ENCODE results near the gene DNAJC7.

The DNAJC7 gene

DNA sequence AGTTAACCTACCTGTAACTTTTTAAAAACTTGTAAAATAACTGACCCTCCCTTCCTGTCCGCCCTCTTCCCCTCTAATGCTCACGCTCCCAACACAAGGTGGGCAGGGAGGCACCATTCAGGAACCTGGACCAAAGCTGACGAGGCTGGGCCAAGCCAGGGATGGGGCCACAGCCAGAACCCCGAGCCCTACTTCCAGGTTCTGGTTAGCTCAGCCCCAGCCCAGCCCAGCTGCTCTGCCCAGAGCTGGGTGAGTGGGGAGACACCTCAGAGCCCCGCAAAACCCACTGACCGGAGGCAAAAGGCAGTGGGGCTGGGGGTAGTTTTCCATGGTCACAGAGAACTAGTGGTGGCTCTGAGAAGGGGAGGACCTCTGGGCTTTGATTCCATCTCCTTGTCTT, 43.2 kb downstream of the DNAJC7 start:
- no peak for DNase-seq

DNA sequence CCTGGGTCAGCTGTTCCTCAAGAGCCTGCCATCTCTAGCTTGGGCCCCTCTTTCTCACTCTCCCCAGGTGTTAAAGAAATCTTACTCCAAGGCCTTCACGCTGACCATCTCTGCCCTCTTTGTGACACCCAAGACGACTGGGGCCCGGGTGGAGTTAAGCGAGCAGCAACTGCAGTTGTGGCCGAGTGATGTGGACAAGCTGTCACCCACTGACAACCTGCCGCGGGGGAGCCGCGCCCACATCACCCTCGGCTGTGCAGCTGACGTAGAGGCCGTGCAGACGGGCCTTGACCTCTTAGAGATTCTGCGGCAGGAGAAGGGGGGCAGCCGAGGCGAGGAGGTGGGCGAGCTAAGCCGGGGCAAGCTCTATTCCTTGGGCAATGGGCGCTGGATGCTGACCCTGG, 43.8 kb downstream of the DNAJC7 start:
- no peak for DNase-seq

DNA sequence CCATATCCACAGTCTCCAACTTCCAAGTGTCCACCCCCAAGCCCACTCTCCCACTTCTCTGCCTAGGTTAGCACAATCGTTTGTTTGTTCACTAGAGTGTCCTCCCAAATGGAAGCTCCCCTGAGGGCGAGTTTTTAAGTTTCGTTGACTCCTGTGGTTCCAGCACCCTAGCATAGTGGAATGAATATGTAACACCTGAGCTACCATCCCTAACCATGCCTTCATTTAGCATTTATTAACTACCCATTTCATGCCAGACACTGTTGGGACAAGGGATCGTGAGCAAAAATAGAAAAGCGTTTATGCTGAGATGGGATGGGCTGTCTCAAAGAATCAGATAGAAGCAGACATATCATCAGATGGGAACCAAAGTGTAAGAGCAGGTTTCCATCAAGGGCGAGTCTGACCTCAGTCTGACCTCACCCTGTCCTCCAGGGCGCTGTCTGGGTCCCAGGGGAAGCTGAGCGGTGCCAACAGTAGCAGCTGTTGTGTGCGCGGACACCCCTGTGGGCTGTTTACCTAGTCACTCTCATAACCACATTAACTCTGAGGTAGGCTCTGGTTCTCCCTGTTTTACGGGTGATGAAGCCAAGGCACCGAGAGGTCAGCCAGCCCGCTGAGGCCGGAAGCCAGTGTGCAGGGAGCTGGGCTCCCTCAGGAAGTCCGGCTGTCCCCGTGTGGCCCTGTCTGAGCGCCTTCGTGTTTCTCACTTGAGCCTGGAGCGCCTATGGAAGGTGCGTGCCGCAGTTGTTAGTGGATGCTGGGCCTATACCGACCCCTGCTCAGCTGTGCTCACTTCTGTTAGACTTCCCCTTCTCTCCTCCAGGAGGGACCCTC, 44.5 kb downstream of the DNAJC7 start:
- no peak for DNase-seq

DNA sequence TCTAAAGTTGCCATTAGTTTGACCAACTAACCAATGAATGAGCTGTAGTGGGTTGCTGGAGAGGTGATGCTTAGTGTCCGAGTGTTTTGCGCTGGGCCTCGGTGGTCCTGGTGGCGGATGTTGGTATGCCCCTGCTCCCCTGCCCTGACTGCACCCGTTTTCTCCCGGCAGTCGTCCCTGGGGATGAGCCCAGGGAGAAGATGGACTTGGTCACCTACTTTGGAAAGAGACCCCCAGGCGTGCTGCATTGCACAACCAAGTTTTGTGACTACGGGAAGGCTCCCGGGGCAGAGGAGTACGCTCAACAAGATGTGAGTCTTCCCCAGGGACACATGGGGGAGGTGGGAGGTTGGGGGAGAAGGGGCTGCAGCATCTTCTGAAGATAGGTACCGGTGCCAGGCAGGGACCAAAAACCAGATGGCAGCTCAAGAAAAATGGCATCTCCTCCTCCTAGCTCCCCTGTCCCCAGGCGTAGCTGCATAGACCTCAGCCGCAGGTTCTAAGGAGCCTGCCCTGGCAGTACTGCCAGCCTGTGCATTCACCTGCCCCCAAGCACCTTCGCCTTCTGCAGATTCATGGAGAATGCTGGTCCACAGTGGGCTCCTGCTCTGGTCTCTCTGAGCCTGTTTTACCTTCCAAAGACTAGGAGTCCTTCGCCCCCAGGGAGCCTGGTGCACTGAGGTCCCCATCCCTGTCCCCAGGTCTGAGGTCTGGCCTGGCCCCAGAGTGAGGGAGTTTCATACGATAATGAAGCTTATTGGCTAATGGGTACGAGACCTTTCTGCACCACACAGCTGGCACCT, 45.3 kb downstream of the DNAJC7 start:
- DNase-seq, result no peak

DNA sequence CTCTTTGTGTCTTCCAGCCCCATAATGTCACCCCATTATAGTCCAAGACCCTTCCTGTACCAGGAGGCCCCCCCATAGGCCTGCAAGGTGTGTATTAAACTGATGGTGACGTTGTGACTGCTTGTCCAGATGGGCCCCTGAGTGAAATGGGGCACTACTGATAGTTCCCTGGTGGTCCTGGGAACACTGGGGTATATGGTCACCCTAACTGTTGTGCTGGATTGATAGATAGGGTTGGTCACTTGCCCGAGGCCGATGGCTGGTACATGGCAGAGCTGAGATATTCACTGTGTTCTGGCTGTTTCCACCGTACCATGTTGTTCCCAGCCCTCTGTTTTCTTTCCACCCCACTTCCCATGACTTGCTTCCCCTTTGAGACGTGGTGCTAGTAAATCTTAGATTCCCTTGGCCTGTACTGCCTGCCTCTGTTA, 46.3 kb downstream of the DNAJC7 start:
- DNase-seq, result no peak

DNA sequence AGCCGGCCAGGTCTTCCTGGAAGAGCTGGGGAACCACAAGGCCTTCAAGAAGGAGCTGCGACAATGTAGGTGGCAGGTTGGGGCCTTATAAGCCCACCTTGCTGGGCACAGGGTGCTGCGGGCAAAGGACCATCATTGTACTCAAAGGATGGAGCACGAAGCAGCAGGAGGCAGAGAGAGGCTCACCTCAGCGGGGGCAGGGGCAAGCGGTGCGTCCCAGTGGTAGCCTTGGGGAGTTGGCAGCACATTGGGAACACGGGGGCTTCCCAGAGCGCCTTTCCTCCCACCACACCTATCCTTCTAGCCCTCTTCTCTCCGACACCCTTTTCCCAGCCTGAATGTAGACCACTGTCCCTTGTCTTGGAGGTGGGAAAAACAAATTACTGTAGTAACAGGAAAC, 48.6 kb downstream of the DNAJC7 start:
- no peak for DNase-seq

DNA sequence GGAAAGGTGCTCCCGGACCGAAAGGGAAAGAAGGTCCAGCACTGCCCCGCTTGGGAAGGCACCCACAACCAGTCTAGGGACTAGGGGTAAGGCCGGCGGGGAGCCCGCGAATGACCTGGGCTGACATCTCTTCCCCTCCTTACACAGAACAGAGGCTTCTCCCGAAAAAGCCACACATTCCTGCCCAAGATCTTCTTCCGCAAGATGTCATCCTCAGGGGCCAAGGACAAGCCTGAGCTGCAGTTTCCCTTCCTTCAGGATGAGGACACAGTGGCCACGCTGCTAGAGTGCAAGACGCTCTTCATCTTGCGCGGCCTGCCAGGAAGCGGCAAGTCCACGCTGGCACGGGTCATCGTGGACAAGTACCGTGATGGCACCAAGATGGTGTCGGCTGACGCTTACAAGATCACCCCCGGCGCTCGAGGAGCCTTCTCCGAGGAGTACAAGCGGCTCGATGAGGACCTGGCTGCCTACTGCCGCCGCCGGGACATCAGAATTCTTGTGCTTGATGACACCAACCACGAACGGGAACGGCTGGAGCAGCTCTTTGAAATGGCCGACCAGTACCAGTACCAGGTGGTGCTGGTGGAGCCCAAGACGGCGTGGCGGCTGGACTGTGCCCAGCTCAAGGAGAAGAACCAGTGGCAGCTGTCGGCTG, 49.2 kb downstream of the DNAJC7 start:
- DNase-seq, result no peak

DNA sequence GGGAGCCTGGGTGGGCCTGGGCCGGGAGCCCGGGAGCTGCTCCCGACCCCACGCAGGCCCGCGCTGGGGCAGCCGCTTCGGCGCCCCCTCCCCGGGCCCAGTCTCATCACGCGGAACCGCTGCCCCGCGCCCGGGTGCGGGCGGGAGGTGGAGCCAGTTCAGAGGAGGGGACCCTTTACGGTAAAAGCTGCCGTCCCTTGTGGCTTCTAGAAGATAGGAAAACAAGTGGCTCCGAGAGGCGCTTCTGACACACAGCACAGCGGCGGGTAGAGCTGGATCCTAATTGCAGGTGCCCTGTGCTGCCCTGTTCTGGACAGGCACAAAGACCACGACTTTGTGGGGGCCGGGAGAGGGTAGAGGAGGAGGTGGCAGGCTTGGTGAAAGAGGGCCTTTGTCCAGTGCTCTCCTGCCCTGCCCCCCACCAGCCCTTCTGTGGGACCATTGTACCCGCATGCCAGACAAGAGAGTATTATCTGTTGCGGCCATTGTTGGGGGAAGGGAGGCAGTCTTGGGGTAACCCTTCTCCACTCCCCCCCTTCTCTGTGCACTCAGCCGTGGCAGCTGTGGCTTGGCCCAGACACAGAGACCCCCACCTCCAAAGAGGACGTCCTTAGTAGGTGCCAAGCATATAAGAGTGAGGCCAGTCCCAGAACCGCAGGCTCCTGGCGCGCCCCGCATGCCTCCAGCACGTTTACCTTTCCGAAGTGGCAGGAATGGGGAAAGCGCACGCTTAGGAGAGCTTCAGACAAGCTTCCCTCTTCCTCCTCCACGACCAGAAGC, 49.9 kb downstream of the DNAJC7 start:
- DNase-seq, result no peak

DNA sequence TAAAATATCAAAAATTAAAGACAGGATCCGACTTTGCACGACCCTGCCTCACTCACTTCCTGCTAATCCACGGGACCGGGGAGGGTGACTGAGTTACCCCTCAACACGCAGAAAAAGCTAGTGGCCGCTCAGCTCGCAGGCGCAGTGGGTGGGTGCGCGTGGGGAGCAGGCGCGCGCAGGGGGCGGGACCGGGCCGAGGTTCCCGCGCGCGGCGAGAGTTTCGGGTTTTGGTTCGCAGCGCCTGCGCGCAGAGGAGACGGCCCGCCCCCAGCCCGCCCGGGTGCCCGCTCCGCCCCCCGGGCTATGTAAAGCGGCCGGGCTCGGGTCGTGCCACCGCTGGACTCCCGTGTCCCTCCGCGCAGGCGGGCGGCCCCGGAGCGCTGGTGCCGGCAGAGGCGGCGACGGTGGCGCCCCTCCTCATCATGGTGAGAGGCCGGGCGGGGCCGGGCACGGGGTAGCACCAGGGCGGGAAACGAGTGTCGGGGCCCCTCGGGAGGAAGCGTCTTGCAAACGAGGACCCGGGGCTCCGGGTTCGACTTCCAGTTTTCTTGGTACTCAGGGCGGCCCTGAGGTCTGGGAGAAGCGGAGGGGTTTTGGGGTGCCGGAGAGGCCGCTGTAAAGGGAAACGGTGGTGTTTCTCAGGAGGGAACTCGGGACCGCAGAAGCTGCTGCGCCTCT, 50.6 kb downstream of the DNAJC7 start, which contains the start of gene CNP:
TSS of gene CNP (plus strand) at position 333 of the 678 bp plus-strand sequence. CDS start at position 423, 90 bp downstream.
- DNase-seq, result peak; percentile 86

DNA sequence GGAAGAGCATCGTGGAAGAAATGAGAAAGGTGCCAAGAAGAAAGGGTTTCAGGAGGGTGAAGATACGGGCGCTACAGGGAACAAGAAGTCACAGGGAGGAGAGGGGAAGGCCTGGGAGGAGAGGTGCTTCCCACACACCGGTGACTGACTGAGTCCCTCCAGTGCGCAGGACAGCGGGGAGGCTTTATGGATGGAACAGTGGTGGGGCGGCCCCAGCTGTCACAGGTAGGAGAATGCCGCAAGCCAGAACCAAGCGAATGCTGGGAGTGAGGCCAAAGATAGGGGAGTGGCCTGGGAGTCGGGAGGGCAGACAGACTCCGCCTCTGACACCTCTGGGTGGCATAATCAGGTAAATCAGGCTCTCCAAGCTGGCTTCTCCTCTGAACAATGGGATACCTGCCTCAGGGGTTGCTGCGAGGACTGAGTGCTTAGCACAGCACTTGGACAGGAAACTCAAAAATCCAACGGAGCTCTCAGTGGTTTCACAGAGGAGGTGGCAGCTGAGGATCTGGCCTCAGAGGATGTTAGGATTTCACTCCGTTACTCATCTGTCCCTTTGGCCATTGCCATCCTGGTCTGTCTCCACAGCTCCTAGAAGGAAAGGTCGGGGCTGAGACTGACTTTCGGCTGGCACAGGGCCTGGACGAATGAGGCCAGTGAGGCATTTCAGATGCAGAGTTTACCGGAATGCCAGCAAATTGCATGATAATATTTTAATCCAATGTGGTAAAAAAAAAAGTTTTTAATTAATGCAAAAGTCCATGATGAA, 51.4 kb downstream of the DNAJC7 start:
- DNase-seq, result peak; percentile 57

DNA sequence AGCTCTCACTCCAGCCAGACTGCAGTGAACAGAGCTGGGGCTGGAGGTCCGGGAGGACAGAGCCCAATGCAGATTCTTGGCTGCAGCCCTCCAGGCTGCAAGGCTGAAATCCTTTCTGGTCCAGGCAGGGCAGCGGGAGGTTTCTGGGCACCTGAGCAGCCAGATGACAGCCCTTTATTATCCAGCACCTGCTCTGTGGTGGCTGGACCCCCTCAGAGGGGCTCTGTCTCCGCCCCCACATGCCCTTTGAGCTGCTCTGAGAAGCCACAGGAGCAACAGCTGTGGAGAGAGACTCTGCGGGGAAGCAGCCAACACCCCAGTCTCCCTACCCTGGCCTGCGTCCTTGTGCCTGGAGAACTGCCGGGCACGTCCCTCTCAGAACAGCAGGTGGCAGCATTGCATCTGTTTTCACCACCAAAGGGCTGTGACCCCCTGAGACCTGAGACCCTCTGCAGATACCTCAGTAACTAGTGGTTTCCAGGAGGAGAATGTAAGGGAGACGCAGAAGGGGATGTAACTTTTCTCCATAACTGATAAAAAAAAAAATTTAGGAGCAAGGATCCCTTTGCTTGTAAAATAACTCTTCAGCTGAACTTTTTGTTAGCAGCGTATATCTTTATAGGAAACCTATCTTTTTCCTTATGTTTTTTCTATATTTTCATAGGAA, 54.3 kb downstream of the DNAJC7 start:
- DNase-seq, result peak; percentile 46

DNA sequence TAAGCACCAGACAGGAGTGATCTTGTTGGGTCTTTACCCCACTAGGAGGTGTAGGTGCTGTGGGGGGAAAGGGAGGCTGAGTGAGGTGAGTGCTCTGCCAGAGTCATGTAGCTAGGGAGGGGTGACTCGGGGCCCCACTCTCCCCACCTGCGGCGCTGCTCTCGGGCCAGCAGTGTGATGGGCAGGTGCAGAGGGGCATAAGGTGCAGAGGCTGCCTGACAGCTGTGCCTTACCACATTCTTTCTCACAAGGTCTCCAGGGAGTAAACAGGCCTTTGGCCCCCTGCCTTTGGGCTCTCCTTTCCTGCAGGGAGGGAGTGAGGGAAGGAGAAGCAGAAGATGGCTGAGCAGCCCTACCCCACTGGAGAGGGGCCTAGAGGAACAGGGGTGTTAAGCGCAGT, 55.1 kb downstream of the DNAJC7 start:
- DNase-seq, result no peak

DNA sequence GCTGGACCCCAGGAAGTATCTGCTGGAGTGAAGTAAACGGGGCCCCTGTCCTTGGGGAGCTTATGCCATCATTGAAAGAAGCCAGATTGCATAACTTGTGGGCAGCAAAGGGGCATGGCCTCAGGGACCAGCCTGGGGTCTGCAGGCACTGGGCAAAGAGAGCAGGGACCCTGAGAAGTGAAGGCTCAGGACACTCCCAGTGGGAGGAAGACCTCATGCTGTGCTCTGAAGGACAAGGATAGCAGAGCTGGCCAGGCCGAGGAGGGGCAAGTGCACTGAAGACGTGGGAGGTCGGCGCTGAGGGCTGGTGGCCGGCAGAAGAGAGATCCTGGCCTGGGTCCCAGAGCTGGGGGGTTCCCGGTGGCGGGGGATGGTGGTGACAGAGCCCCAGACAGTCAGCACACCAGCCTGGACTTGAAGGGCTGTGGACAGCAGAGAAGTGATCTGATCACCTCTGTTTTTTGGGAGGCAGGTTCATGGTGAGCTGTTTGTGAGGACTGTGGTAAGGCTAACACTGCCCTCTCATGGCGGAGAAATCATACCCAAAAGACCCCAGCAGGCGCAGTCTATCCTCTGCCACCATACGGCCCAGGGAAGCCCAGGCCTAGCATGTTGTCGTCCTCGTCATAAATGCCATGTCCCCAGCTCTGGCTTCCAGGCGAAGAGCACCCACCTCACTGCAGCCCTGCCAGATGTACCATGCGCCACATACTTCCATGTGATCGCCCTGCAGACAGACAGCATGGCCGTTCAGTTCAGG, 57.7 kb downstream of the DNAJC7 start:
- DNase-seq, result no peak

DNA sequence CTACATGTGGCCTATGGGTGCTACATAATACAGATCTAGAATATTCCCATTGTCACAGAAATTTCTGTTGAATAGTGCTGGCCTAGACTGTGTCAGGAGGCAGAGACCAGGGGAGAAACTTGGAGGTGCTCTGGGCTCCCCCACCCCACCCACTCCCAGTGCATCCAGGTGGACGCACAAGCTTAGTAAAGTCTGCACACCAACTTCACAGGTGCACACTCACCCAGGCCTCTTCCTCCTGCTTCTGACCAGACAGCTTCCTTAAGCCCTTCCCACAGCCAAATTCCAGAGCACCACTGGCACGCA, 58.3 kb downstream of the DNAJC7 start:
- no peak for DNase-seq

DNA sequence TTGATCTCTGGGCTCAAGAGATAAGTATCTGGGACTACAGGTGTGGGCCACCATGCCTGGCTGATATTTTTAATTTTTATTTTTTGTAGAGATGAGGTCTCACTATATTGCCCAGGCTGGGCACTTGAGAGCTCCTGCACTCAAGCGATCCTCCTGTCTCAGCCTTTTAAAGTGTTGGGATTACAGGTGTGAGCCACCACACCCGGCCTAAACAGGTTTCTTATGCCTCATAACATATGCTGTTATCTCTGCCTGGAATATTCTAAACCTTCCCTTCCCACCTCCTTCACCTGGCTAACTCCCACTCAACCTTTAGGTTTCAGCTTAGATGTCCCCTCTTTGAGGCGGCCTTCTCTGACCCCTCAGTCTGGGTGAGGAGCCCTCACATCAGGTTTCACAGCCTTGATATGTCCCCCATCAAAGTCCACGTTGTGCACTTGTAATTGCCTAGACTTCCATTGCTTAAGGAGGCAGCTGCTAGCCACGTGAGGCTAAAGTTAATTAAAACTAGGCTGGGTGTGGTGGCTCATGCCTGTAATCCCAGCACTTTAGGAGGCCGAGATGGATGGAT, 59.3 kb downstream of the DNAJC7 start:
- DNase-seq, result no peak

DNA sequence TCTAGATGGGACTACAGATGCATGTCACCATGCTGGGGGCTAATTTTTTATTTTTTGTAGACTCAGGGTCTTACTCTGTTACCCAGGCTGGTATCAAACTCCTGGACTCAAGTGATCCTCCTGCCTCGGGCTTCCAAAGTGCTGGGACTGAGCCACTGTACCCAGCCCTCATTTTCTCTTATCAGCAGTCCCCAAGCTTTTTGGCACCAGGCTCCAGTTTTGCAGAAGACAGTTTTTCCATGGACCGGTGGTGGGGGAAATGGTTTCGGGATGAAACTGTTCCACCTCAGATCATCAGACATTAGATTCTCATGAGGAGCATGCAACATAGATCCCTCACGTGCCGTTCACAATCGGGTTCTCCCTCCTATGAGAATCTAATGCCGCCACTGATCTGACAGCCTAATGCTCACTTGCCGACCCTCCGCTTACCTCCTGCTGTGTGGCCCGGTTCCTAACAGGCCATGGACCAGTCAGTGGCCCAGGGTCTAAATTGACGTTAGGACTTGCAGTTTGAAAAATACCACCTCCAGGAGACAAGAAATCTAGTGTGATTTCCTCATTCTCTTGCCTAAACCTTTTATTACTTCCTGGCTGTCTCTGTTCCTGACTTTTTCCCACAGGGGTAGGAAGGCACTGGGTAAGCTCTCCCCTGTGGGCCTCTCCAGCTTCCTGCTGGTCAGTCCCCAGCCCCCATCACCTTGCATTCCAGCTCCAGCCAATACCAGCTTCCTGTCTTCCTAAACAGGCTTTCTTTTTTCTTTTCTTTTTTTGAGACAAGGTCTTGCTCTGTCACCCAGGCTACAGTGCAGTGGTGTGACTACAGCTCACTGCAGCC, 60.0 kb downstream of the DNAJC7 start:
- DNase-seq, result no peak

DNA sequence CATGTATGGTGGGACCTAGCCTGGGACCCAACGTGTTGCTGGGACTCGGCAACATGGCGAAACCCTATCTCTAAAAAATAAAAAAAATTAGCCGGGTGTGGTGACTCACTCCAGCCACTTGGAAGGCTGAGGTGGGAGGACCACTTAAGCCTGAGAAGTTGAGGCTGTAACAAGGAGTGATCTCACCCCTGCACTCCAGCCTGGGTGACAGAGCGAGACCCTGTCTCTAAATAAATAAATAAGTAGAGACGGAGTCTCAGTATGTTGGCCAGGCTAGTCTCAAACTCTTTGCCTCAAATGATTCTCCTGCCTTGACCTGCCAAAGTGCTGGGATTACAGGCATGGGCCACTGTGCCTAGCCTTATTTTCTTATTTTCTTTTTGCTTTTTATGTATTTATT, 60.7 kb downstream of the DNAJC7 start:
- DNase-seq, result no peak

DNA sequence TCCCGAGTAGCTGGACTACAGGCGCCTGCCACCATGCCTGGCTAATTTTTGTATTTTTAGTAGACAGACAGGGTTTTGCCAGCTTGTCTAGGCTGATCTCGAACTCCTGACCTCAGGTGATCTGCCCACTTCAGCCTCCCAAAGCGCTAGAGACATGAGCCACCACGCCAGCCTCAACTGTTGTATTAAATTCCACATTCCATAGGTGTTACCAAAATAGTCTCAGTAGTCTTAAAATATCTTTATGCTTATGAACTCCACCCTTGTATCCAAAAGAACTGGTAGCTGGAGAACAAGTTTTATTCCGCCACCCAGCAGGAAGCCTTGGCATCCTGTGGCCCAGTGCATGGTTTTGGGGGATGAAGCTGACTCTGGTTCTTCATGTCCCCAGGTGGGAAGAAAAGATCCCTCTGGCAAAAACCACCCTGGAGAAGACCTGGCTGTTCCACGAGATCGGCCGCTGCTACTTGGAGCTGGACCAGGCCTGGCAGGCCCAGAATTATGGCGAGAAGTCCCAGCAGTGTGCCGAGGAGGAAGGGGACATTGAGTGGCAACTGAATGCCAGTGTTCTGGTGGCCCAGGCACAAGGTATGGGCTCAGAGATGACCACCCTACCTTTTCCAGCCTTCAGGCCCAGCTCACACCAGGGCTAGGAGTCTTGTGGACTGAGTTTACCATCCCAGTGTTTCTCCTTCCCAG, 68.3 kb downstream of the DNAJC7 start:
- no peak for DNase-seq

All from effector CD8-positive, alpha-beta T cell (primary cell).